ENCODE measurements around the gene RHBG. TPM values are rescaled to one million over a fixed set of nuclear protein-coding genes. Genes with fewer than 3 reads are reported as not detected.

RHBG gene
- total and polyA plus RNA-seq, 2 of the 4 experiments (the other 2 are of a cell fraction): not detected

- Histone ChIP-seq H3K4me2 (ENCODE audit: low read depth, low read length) (no peak overlapping the region), H3K56ac (ENCODE audit: extremely low read depth, insufficient read depth, low read length) (no peak overlapping the region), H3K36me3 (ENCODE audit: control insufficient read depth, insufficient read depth, low read length) (no peaks in the 10 kb centered on the region), H2BK20ac (ENCODE audit: low read depth, low read length) (no peak overlapping the region), H2AFZ (replicated peaks; ENCODE audit: low read length, poor library complexity) (no peak overlapping the region), H3K23ac (ENCODE audit: low read depth, low read length) (no peak overlapping the region), H2BK120ac (ENCODE audit: low read depth, low read length) (no peak overlapping the region), H2AK5ac (ENCODE audit: low read depth, low read length) (no peak overlapping the region), H2BK5ac (ENCODE audit: low read depth, low read length, poor library complexity, severe bottlenecking) (no peak overlapping the region), H3K9me3 (ENCODE audit: control insufficient read depth, insufficient read depth, low read length) (no peaks in the 10 kb centered on the region), H4K91ac (ENCODE audit: insufficient read depth, low read depth, low read length) (no peak overlapping the region), H3K18ac (ENCODE audit: low read depth, low read length) (no peak overlapping the region), H3K27me3 (ENCODE audit: control insufficient read depth, insufficient read depth, low read length) (peaks cover 85% of the 10 kb centered on the region), H2BK15ac (ENCODE audit: low read depth, low read length) (no peak overlapping the region), H3K9me1 (ENCODE audit: insufficient read depth, low read length) (peaks cover 2% of the 10 kb centered on the region; the same call in 1 of the 2 replicates), H3K9ac (ENCODE audit: low read depth, low read length) (no peak overlapping the region), H4K20me1 (ENCODE audit: insufficient read depth, low read length) (no peaks in the 10 kb centered on the region), H3K4me3 (ENCODE audit: insufficient read depth, low read depth, low read length) (no peak overlapping the region), H4K8ac (ENCODE audit: low read depth in 2 of 2, low read length in 2 of 2) (no peak overlapping the region), H3K4me1 (ENCODE audit: control insufficient read depth, insufficient read depth, low read length) (no peaks in the 10 kb centered on the region), H3K14ac (replicated peaks; ENCODE audit: low read depth, low read length) (no peak overlapping the region), H2AK9ac (replicated peaks; ENCODE audit: low read depth, low read length, poor library complexity) (no peak overlapping the region), H4K5ac (ENCODE audit: low read depth, low read length) (no peak overlapping the region), H3K4ac (ENCODE audit: low read depth, low read length) (no peak overlapping the region), H3K79me1 (ENCODE audit: low read depth in 1 of 2, low read length in 2 of 2) (no peaks in the 10 kb centered on the region), H3K27ac (ENCODE audit: insufficient read depth, low read length) (no peak overlapping the region)
- in situ Hi-C loops (cut with MboI; ENCODE audit: low sequenced_read_pairs) (no loop called here), dilution Hi-C loops (cut with HindIII; ENCODE audit: low sequenced_read_pairs, unreplicated experiment) (no loop called here), intact Hi-C loops (cut with micrococcal nuclease) (no loop called here)
- no TSS peak for BruUV-seq (replicated peaks)
- WGBS, 2 experiments (ENCODE audit: extremely low coverage in 2 of 2, insufficient read length in 1 of 2): 0% methylated on average over 1 of the region's 20 CpGs; no CpG with 5 or more reads in 1 of the 2 experiments
- ATAC-seq (ENCODE audit: low read depth): no peak
- DNase-seq: no peak
- POLR2A ChIA-PET (ENCODE audit: unreplicated experiment): no interaction called here
- CTCF ChIA-PET: no interaction called here
- TF ChIP-seq NFE2L2 (IDR thresholded peaks at IDR 0.05; ENCODE audit: low read depth, low read length) (no peak), RFX5 (IDR thresholded peaks at IDR 0.05; ENCODE audit: low read depth, low read length) (no peak), RAD21 (IDR thresholded peaks at IDR 0.05; ENCODE audit: low read length) (no peak)
These were observed 21.7 kb downstream of the RHBG start for GRCh38 chr1:156390469-156391365.

Data from IMR-90 (cell line).